Liver (tissue), 3 donors: ENCODE results near the gene ARHGAP28.

ENCODE experiments used
- EGR1 ChIP-seq, 2 donors: IDR thresholded peaks; 2 replicates each; pipeline ENCODE4 v1.6.1; 2016 to 2018; ENCODE audit warnings: antibody characterized with exemption in 2 of 2, low read depth in 2 of 2
- JUND ChIP-seq, 2 donors: IDR thresholded peaks; 2 replicates each; pipeline ENCODE4 v1.6.1; 2016; ENCODE audit warnings: antibody characterized with exemption in 2 of 2
- SP1 ChIP-seq: IDR thresholded peaks from 2 replicates; pipeline ENCODE4 v1.6.1; 2018; ENCODE audit warnings: antibody characterized with exemption, mild to moderate bottlenecking
- TF ChIP-seq, protein P1 (sequence below): fragments of 150-350 bp; IDR thresholded peaks from 2 replicates; pipeline ENCODE4 v1.5.1; 2017; ENCODE audit warnings: improper control_type of control experiment, low read depth, low read length; ENCODE audit not compliant: missing input control
- TF ChIP-seq, protein P2 (sequence below): IDR thresholded peaks from 2 replicates; pipeline ENCODE4 v1.6.1; 2016; ENCODE audit warnings: antibody characterized with exemption
- TF ChIP-seq, protein P3 (sequence below): IDR thresholded peaks from 2 replicates; pipeline ENCODE4 v1.6.1; 2016; ENCODE audit warnings: antibody characterized with exemption, mild to moderate bottlenecking
- TF ChIP-seq, protein P4 (sequence below): IDR thresholded peaks from 2 replicates; pipeline ENCODE4 v1.6.1; 2016; ENCODE audit warnings: antibody characterized with exemption
- donor health status: healthy.
- donor health status: healthy.

DNA sequence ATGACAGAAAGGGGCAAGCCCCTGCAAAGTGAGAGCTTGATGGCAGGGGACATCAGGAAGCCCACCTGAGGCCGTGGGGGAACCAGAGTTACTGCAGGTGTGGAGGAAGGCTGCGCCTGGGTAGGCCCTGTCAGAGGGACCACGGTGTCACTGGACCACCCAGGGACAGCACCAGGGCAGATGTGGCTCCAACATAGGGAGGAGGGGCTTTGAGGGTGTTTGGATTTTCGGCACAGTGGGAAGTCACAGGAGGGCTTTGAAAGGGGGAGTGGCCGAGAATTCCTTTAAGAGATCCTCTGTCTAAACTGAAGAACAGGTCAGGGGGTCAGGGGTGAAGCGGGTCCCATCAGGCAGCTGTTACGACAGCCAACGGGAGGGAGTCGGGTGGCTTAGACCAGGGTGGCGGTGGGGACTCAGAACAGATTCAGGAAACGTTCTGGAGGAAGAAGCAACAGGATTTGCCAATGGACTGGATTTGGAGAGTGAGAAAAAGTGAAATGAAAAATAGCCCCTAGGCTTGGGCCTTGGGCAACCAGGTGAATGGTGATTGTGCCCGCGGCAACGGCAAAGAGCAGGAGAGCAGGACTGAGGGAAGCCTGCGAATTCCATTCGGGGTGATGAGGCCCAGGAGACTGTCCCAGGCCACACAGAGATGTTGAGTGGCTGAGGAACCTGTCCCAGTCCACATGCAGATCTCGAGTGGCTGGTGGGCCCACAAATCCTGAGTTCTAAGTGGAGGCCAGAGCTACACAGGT is 222.0 kb downstream of the ARHGAP28 start:
- TF ChIP-seq, protein P1, sequence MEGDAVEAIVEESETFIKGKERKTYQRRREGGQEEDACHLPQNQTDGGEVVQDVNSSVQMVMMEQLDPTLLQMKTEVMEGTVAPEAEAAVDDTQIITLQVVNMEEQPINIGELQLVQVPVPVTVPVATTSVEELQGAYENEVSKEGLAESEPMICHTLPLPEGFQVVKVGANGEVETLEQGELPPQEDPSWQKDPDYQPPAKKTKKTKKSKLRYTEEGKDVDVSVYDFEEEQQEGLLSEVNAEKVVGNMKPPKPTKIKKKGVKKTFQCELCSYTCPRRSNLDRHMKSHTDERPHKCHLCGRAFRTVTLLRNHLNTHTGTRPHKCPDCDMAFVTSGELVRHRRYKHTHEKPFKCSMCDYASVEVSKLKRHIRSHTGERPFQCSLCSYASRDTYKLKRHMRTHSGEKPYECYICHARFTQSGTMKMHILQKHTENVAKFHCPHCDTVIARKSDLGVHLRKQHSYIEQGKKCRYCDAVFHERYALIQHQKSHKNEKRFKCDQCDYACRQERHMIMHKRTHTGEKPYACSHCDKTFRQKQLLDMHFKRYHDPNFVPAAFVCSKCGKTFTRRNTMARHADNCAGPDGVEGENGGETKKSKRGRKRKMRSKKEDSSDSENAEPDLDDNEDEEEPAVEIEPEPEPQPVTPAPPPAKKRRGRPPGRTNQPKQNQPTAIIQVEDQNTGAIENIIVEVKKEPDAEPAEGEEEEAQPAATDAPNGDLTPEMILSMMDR: no peak
- TF ChIP-seq, protein P2, sequence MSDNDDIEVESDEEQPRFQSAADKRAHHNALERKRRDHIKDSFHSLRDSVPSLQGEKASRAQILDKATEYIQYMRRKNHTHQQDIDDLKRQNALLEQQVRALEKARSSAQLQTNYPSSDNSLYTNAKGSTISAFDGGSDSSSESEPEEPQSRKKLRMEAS: no peak
- TF ChIP-seq EGR1 (IDR thresholded peaks at IDR 0.05; ENCODE audit: low read depth in 2 of 2): no peak
- TF ChIP-seq, protein P3, sequence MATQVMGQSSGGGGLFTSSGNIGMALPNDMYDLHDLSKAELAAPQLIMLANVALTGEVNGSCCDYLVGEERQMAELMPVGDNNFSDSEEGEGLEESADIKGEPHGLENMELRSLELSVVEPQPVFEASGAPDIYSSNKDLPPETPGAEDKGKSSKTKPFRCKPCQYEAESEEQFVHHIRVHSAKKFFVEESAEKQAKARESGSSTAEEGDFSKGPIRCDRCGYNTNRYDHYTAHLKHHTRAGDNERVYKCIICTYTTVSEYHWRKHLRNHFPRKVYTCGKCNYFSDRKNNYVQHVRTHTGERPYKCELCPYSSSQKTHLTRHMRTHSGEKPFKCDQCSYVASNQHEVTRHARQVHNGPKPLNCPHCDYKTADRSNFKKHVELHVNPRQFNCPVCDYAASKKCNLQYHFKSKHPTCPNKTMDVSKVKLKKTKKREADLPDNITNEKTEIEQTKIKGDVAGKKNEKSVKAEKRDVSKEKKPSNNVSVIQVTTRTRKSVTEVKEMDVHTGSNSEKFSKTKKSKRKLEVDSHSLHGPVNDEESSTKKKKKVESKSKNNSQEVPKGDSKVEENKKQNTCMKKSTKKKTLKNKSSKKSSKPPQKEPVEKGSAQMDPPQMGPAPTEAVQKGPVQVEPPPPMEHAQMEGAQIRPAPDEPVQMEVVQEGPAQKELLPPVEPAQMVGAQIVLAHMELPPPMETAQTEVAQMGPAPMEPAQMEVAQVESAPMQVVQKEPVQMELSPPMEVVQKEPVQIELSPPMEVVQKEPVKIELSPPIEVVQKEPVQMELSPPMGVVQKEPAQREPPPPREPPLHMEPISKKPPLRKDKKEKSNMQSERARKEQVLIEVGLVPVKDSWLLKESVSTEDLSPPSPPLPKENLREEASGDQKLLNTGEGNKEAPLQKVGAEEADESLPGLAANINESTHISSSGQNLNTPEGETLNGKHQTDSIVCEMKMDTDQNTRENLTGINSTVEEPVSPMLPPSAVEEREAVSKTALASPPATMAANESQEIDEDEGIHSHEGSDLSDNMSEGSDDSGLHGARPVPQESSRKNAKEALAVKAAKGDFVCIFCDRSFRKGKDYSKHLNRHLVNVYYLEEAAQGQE: no peak
- TF ChIP-seq, protein P4, sequence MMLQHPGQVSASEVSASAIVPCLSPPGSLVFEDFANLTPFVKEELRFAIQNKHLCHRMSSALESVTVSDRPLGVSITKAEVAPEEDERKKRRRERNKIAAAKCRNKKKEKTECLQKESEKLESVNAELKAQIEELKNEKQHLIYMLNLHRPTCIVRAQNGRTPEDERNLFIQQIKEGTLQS: no peak
- no peak for TF ChIP-seq JUND (IDR thresholded peaks at IDR 0.05)
- TF ChIP-seq SP1: no peak
